SKM-1 treated with dmso at 0.1 percent for 144 hours (cell line): ENCODE data around the gene FOXR1.
"Not testable (repeated sequence)": the region's sequence is repeated elsewhere in the genome, so short reads cannot be mapped to it uniquely, and the experiment has no call there.

Source experiments
- DNase-seq: peaks from one replicate; lab custom pipeline; 2025; ENCODE audit not compliant: unreplicated experiment; lab: John Stamatoyannopoulos, UW

FOXR1 gene

GRCh38 chr11:118939953-118940598 is 31.5 kb upstream of the FOXR1 start:
- DNase-seq: peak; percentile 78

GRCh38 chr11:118947091-118947490 is 24.5 kb upstream of the FOXR1 start:
- no peak for DNase-seq

- no peak for DNase-seq
These were observed 23.6 kb upstream of the FOXR1 start for GRCh38 chr11:118948000-118948399.

GRCh38 chr11:118953265-118953664 is 18.3 kb upstream of the FOXR1 start:
- no peak for DNase-seq

GRCh38 chr11:118953976-118954375 is 17.6 kb upstream of the FOXR1 start:
- not testable (repeated sequence) for DNase-seq

- DNase-seq: peak; percentile 56
These were observed 15.3 kb upstream of the FOXR1 start, which contains the start of gene UPK2 for GRCh38 chr11:118956094-118956846. TSS of gene UPK2 (plus strand) at chr11:118956298. CDS start at chr11:118956351, 53 bp downstream.

- no peak for DNase-seq
These were observed 14.6 kb upstream of the FOXR1 start for GRCh38 chr11:118956847-118957469.

- DNase-seq: no peak
These were observed 14.0 kb upstream of the FOXR1 start for GRCh38 chr11:118957549-118957948.

GRCh38 chr11:118957968-118958367 is 13.6 kb upstream of the FOXR1 start:
- DNase-seq: no peak

- no peak for DNase-seq
These were observed 13.0 kb upstream of the FOXR1 start for GRCh38 chr11:118958577-118958976.

- no peak for DNase-seq
These were observed 10.4 kb upstream of the FOXR1 start for GRCh38 chr11:118961189-118961588.

- no peak for DNase-seq
These were observed 10.0 kb upstream of the FOXR1 start for GRCh38 chr11:118961591-118961990.

GRCh38 chr11:118969508-118969907 is 2.1 kb upstream of the FOXR1 start:
- DNase-seq: not testable (repeated sequence)

- no peak for DNase-seq
These were observed 2.4 kb downstream of the FOXR1 start for GRCh38 chr11:118973985-118974384.

GRCh38 chr11:118975771-118976709 is 4.5 kb downstream of the FOXR1 start:
- DNase-seq: no peak

- peak; percentile 65 for DNase-seq
These were observed 7.9 kb downstream of the FOXR1 start for GRCh38 chr11:118979434-118979833.

GRCh38 chr11:118980191-118980881 is 8.8 kb downstream of the FOXR1 start:
- no peak for DNase-seq

GRCh38 chr11:118984337-118984736 is 12.8 kb downstream of the FOXR1 start:
- not testable (repeated sequence) for DNase-seq

- no peak for DNase-seq
These were observed 13.3 kb downstream of the FOXR1 start for GRCh38 chr11:118984825-118985224.

GRCh38 chr11:118988280-118988679 is 16.7 kb downstream of the FOXR1 start:
- no peak for DNase-seq
